ENCODE measurements around the gene HLA-DOB.

DNA sequence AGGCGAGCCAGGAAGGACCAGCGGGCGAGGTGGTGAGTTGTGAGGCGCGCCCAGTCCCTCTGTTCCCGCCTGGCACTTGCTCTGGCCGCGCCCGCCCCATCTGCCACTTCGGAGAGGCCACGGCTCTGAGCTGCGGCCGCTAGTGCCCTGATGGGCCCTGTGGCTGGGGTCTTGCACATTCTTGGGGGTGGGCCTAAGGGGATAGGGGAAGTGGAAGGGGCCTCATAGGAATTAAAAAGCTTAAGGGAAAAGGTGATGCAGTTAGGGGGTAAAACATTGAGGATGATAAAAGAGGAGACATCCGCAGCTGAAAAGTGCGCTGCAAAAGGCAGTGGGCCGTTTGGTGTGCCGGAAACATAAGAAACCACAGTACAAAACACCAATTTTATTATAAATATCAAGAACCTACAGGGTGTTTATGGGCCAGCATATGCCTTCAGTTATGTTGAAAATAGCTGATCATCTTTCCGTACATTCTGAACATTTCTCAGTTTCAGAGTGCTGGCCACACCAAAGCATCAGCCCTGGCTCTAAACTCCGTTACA is 28.1 kb upstream of the HLA-DOB start:
- no peak for TF ChIP-seq PAX8 (IDR thresholded peaks at IDR 0.05)
- TF ChIP-seq REST (IDR thresholded peaks at IDR 0.05; ENCODE audit: low read depth, low read length) = no peak
- no peak for TF ChIP-seq YY1 (IDR thresholded peaks at IDR 0.05; ENCODE audit: low read depth, low read length)
- no peak for TF ChIP-seq CTCF (IDR thresholded peaks at IDR 0.05 in 2 of 3, conservative IDR thresholded peaks at IDR 0.05 in 1 of 3; ENCODE audit: control insufficient read depth in 2 of 3, extremely low read depth in 1 of 3, insufficient read depth in 1 of 3, low read depth in 3 of 3, low read length in 3 of 3)
- no peak for TF ChIP-seq SMAD1 (IDR thresholded peaks at IDR 0.05; ENCODE audit: low read depth, partially characterized antibody)
- no peak for TF ChIP-seq JUND (IDR thresholded peaks at IDR 0.05; ENCODE audit: low read depth, low read length)
- TF ChIP-seq POLR2A (IDR thresholded peaks at IDR 0.05; ENCODE audit: low read depth, low read length) = peak; percentile 81
- no peak for TF ChIP-seq CREB1 (IDR thresholded peaks at IDR 0.05; ENCODE audit: low read depth)
- 0 out of 2 replicates have a peak, but pooled peaks have one; percentile 49 for TF ChIP-seq ESRRA (IDR thresholded peaks at IDR 0.05; ENCODE audit: low read length)
- no peak; the same call in 1 of the 2 replicates for TF ChIP-seq TAF1 (IDR thresholded peaks at IDR 0.05; ENCODE audit: borderline replicate concordance, low read depth, low read length)
- no peak for TF ChIP-seq SIX5 (IDR thresholded peaks at IDR 0.05; ENCODE audit: low read depth, low read length, severe bottlenecking)

Measured in GM12878 (cell line).